ENCODE results near the gene SH2D6. TPM values are rescaled to one million over a fixed set of nuclear protein-coding genes. Genes with fewer than 3 reads are reported as not detected.

The SH2D6 gene
- total and polyA plus RNA-seq, 8 donors: 0.42 to 1.3 (median 0.80) TPM

DNA sequence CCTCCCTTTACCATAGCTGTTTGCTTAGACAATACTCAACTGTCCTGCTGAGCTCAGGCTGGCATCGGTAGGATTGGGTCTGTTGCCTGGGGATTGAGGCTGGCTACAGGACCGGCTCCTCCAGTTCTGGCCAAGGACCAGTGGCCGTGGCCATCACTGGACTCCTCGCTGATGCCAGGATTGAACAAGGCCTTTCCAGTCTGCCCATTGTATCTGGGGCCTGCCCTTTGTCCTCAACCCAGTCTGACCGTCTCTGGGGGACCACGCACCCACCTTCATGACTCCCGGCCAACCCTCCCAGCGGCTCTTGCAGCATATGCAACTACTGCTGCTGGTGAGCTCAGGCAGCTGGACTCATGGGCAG is 28.7 kb downstream of the SH2D6 start:
- no peak overlapping the region for H3K4me3 ChIP-seq
- TF ChIP-seq, protein P1, sequence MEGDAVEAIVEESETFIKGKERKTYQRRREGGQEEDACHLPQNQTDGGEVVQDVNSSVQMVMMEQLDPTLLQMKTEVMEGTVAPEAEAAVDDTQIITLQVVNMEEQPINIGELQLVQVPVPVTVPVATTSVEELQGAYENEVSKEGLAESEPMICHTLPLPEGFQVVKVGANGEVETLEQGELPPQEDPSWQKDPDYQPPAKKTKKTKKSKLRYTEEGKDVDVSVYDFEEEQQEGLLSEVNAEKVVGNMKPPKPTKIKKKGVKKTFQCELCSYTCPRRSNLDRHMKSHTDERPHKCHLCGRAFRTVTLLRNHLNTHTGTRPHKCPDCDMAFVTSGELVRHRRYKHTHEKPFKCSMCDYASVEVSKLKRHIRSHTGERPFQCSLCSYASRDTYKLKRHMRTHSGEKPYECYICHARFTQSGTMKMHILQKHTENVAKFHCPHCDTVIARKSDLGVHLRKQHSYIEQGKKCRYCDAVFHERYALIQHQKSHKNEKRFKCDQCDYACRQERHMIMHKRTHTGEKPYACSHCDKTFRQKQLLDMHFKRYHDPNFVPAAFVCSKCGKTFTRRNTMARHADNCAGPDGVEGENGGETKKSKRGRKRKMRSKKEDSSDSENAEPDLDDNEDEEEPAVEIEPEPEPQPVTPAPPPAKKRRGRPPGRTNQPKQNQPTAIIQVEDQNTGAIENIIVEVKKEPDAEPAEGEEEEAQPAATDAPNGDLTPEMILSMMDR (IDR thresholded peaks at IDR 0.05): no peak
- no peaks in the 10 kb centered on the region for H3K4me1 ChIP-seq
- ATAC-seq (no peak), DNase-seq (no peak)
- H3K36me3 ChIP-seq: no peaks in the 10 kb centered on the region
- no peak overlapping the region for H3K27ac ChIP-seq
- intact Hi-C loops (cut with DNase I): no loop called here
- no peaks in the 10 kb centered on the region for H3K27me3 ChIP-seq
- H3K9me3 ChIP-seq: no peaks in the 10 kb centered on the region

DNA sequence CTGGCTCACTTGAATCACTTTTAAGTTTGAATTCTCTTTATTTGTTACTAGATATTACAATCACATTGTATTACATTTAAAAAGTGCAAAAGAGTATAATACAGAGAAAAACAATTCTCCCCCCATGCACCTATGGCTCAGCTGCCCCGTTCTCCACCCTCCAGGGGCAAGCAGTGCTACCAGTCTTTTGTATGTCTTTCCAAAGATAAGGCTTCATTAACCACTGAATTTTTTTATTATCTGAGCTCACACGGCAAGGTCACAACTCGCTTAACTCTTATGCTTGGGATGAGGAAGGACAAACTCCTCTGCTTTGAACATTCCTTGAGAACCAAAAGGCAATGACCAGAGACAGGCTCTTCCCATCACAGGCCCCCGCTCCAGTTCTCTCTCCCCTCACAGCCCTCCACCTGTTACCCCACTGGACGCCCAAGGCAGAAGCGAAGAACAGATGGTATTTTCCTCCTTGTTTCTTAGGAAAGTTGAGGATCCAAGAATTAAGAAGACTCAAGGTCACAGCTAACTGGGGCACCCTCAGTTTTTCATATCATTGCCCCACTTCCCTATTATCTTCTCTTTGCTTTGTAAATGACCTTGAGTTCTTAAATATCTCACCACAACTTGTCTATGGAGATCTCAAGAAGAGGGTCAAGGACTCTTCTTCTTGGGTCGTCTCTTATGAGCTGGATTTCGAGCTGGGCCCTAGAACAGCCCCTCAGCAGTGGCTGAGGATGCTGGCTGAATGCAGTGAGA is 30.1 kb downstream of the SH2D6 start:
- Histone ChIP-seq H3K27me3 (no peaks in the 10 kb centered on the region), H3K9me3 (no peaks in the 10 kb centered on the region), H3K4me3 (no peak overlapping the region), H3K36me3 (no peaks in the 10 kb centered on the region), H3K4me1 (no peaks in the 10 kb centered on the region), H3K27ac (no peak overlapping the region)
- ATAC-seq (no peak), DNase-seq (no peak)
- intact Hi-C loops (cut with DNase I): no loop called here
- TF ChIP-seq, protein P1 (IDR thresholded peaks at IDR 0.05): no peak

- TF ChIP-seq, protein P1 (IDR thresholded peaks at IDR 0.05): no peak
- Histone ChIP-seq H3K27me3 (no peaks in the 10 kb centered on the region), H3K9me3 (no peaks in the 10 kb centered on the region), H3K4me3 (no peak overlapping the region), H3K36me3 (no peaks in the 10 kb centered on the region), H3K27ac (no peak overlapping the region), H3K4me1 (no peaks in the 10 kb centered on the region)
- ATAC-seq (no peak), DNase-seq (no peak)
- intact Hi-C loops (cut with DNase I): no loop called here
Measured at GRCh38 chr2:85449214-85449588, 30.7 kb downstream of the SH2D6 start.

- Histone ChIP-seq H3K4me1 (no peaks in the 10 kb centered on the region), H3K27me3 (no peaks in the 10 kb centered on the region), H3K9me3 (no peaks in the 10 kb centered on the region), H3K4me3 (no peak overlapping the region), H3K27ac (no peak overlapping the region), H3K36me3 (no peaks in the 10 kb centered on the region)
- intact Hi-C loops (cut with DNase I): no loop called here
- TF ChIP-seq, protein P1 (IDR thresholded peaks at IDR 0.05): no peak
- ATAC-seq: no peak
- no peak for DNase-seq
Measured at GRCh38 chr2:85452237-85452636, 33.7 kb downstream of the SH2D6 start.

DNA sequence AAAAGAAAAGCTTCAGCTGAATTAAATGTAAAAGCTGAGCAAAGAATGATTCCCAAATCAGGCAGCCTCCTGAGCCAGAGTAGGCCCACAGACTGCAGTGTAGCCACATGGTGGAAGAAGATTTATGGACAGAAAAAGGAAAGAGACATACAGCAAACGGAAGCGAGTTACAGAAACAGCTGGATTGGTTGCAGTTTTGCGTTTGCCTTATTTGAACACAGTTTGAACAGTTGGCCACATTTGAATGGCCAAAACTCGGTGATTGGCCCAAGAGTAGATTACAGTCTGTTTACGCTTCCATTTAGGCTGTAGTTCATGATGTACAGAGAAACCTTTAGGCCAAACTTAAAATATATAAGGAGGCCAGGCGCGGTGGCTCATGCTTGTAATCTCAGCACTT is 35.1 kb downstream of the SH2D6 start:
- H3K9me3 ChIP-seq: no peaks in the 10 kb centered on the region
- no peak overlapping the region for H3K27ac ChIP-seq
- DNase-seq (no peak), ATAC-seq (no peak)
- H3K36me3 ChIP-seq: no peaks in the 10 kb centered on the region
- no peaks in the 10 kb centered on the region for H3K4me1 ChIP-seq
- no peaks in the 10 kb centered on the region for H3K27me3 ChIP-seq
- TF ChIP-seq, protein P1 (IDR thresholded peaks at IDR 0.05): no peak
- H3K4me3 ChIP-seq: no peak overlapping the region
- intact Hi-C loops (cut with DNase I): no loop called here

All from left lung (tissue), 10 donors.